PFSK-1 (cell line): ENCODE results near the gene SRP54.

Source experiments
- FOXP2 ChIP-seq: optimal IDR thresholded peaks from 2 replicates; pipeline ENCODE3; 2011; ENCODE audit warnings: borderline replicate concordance, control low read depth, inconsistent platforms; ENCODE audit not compliant: insufficient read depth; ENCODE audit errors: extremely low read length, extremely low read depth
- POLR2AphosphoS5 ChIP-seq: IDR thresholded peaks from 2 replicates; pipeline ENCODE4 v1.6.1; 2012; ENCODE audit warnings: low read depth, mild to moderate bottlenecking, control low read depth, low read length, moderate library complexity
- SIN3A ChIP-seq: IDR thresholded peaks from 2 replicates; pipeline ENCODE4 v1.6.1; 2012; ENCODE audit warnings: mild to moderate bottlenecking, low read length, moderate library complexity, borderline replicate concordance; ENCODE audit not compliant: insufficient read depth
- TAF1 ChIP-seq: IDR thresholded peaks from 2 replicates; pipeline ENCODE4 v1.6.1; 2012; ENCODE audit warnings: low read length, control low read depth, borderline replicate concordance; ENCODE audit not compliant: insufficient read depth
- TF ChIP-seq, protein P1 (sequence below), 2 experiments: IDR thresholded peaks; 2 replicates each; pipeline versions ENCODE4 v1.6.1 to v1.8.0; 2011 to 2012; ENCODE audit warnings: low read depth in 2 of 2, low read length in 2 of 2, control low read depth in 1 of 2, inconsistent platforms in 1 of 2, mild to moderate bottlenecking in 1 of 2, moderate library complexity in 1 of 2; ENCODE audit not compliant: insufficient read depth in 1 of 2

SRP54 gene

DNA sequence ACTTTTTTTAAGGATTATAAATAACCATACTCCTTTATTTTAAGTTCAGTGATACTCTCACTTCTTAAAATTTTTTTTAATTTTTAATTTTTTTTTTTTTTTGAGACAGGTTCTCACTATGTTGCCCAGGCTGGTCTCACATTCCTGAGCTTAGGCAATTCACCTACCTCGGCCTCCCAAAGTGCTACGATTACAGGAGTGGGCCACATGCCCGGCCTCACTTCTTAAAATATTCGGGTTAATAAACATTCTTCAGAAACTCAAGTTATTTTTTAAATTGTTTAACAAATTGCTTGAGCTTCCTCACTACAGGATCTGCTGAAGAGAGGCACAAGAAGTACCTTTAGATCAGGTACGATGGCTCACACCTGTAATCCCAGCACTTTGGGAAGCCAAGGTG, 4.3 kb upstream of the SRP54 start:
- TF ChIP-seq FOXP2: no peak
- no peak for TF ChIP-seq TAF1
- TF ChIP-seq SIN3A: no peak
- TF ChIP-seq, protein P1, sequence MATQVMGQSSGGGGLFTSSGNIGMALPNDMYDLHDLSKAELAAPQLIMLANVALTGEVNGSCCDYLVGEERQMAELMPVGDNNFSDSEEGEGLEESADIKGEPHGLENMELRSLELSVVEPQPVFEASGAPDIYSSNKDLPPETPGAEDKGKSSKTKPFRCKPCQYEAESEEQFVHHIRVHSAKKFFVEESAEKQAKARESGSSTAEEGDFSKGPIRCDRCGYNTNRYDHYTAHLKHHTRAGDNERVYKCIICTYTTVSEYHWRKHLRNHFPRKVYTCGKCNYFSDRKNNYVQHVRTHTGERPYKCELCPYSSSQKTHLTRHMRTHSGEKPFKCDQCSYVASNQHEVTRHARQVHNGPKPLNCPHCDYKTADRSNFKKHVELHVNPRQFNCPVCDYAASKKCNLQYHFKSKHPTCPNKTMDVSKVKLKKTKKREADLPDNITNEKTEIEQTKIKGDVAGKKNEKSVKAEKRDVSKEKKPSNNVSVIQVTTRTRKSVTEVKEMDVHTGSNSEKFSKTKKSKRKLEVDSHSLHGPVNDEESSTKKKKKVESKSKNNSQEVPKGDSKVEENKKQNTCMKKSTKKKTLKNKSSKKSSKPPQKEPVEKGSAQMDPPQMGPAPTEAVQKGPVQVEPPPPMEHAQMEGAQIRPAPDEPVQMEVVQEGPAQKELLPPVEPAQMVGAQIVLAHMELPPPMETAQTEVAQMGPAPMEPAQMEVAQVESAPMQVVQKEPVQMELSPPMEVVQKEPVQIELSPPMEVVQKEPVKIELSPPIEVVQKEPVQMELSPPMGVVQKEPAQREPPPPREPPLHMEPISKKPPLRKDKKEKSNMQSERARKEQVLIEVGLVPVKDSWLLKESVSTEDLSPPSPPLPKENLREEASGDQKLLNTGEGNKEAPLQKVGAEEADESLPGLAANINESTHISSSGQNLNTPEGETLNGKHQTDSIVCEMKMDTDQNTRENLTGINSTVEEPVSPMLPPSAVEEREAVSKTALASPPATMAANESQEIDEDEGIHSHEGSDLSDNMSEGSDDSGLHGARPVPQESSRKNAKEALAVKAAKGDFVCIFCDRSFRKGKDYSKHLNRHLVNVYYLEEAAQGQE (IDR thresholded peaks at IDR 0.05; ENCODE audit: insufficient read depth in 1 of 2, low read depth in 2 of 2, low read length in 2 of 2): no peak
- TF ChIP-seq POLR2AphosphoS5: no peak

DNA sequence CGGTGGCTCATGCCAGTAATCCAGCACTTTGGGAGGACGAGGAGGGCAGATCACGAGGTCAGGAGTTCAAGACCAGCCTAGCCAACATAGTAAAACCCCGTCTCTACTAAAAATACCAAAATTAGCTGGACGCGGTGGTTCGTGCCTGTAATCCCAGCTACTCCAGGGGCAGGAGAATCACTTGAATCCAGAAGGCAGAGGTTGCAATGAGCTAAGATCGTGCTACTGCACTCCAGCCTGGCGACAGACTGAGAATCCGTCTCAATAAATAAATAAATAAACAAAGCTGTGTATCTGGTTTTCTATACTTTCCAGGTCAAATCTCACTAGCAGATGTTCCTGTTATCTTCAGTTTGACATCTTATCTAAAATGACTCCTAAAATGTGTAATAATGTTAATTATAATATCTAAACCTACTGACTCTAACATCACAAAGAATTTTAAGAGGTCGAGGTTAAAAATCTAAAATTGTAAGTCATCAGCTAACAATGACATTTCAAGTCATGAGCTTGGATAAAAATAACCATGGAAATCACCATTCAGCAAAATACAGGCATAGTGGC, 2.4 kb upstream of the SRP54 start:
- TF ChIP-seq SIN3A: no peak
- no peak for TF ChIP-seq POLR2AphosphoS5
- TF ChIP-seq FOXP2: no peak
- TF ChIP-seq, protein P1 (IDR thresholded peaks at IDR 0.05; ENCODE audit: insufficient read depth in 1 of 2, low read depth in 2 of 2, low read length in 2 of 2): no peak
- no peak for TF ChIP-seq TAF1

DNA sequence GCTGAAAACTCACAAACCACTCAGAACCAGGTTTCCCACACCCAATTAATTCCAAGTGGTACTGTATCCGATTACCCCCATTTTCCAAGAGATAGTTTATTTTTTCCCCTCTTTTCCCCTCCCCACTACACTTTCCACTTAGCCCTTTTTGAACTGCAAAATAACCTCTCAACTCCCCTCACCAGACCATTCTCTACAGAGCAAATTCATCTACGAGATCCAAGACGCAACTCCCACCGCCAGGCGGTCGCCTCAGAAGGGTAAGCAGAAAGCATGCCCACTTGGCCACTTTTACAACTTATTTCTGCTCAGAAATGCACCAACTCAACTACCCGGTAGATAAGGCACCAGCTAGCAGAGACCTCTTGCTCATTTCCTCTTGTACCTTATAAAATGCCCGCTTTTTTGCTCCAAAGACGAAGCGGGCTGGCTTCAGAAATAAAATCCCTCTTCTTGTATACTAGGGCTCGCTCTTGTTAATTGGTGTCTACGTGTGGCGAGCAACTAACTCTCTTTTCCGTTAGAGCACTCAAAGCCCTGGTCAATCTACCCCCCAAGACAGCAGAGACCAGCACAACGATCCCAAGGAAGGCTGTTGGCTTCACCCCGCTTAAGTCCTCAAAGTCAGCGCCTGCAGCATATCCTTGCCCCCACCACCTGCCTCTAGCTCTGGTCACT, 910 bp upstream of the SRP54 start:
- no peak for TF ChIP-seq TAF1
- TF ChIP-seq FOXP2: no peak
- TF ChIP-seq SIN3A: no peak
- no peak for TF ChIP-seq POLR2AphosphoS5
- TF ChIP-seq, protein P1 (IDR thresholded peaks at IDR 0.05; ENCODE audit: insufficient read depth in 1 of 2, low read depth in 2 of 2, low read length in 2 of 2): no peak

DNA sequence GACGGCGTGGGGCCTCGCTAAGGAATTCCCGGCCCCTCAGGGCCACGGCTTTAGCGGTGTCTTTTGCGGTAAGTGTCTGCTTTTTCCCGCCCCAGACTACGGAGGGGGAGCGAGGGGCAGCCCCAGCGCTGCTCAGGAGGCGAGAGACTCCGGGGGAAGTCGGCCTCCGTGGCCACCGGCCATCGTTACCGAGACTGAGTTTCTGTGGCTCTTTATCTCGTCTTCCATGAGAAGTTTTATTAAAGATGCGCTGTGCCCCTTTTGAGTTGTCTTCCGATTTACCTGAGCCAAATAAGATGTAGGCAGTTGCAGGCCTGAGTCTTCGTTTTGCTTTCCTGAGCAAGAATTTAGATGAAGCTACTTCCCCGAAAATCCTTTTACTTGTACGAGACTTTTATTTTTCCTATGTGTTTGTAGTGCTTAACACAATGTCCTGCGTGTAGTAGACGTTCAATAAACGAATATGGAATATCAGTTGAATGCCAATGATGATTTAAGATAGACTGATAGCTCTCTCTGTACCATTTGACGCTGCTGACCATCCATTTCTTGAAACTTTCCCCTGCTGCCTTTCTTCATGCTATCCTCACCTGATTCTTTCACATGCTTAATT, 462 bp downstream of the SRP54 start:
- no peak for TF ChIP-seq POLR2AphosphoS5
- no peak for TF ChIP-seq SIN3A
- TF ChIP-seq TAF1: no peak
- TF ChIP-seq FOXP2: no peak
- TF ChIP-seq, protein P1 (IDR thresholded peaks at IDR 0.05; ENCODE audit: insufficient read depth in 1 of 2, low read depth in 2 of 2, low read length in 2 of 2): no peak
